Hepatic stellate cell (primary cell): ENCODE data around the gene GNGT1.
"Not testable (repeated sequence)": the region's sequence is repeated elsewhere in the genome, so short reads cannot be mapped to it uniquely, and the experiment has no call there.

Experiments used
- DNase-seq: peaks from one replicate; pipeline ENCODE4 v3.0.0; 2011; ENCODE audit warnings: low spot score

Gene GNGT1

GRCh38 chr7:93910076-93910994 lies 4.0 kb downstream of the GNGT1 start:
- no peak for DNase-seq

- not testable (repeated sequence) for DNase-seq
Measured at GRCh38 chr7:93911242-93911641, 4.9 kb downstream of the GNGT1 start.

- not testable (repeated sequence) for DNase-seq
Measured at GRCh38 chr7:93911661-93912060, 5.3 kb downstream of the GNGT1 start.

GRCh38 chr7:93913197-93913596 lies 6.8 kb downstream of the GNGT1 start:
- no peak for DNase-seq

- DNase-seq: no peak
Measured at GRCh38 chr7:93914581-93915066, 8.3 kb downstream of the GNGT1 start.

- DNase-seq: not testable (repeated sequence)
Measured at GRCh38 chr7:93915206-93915842, 9.0 kb downstream of the GNGT1 start.

- DNase-seq: not testable (repeated sequence)
Measured at GRCh38 chr7:93915888-93916287, 9.5 kb downstream of the GNGT1 start.

GRCh38 chr7:93916315-93916714 lies 9.9 kb downstream of the GNGT1 start:
- DNase-seq: not testable (repeated sequence)

GRCh38 chr7:93920496-93921182 lies 14.3 kb downstream of the GNGT1 start:
- DNase-seq: no peak

GRCh38 chr7:93921186-93921585 lies 14.8 kb downstream of the GNGT1 start:
- peak; percentile 9 for DNase-seq

GRCh38 chr7:93921607-93922566 lies 15.5 kb downstream of the GNGT1 start, which contains the start of gene GNG11:
TSS of gene GNG11 (plus strand) at chr7:93921735. CDS start at chr7:93922138, 403 bp downstream.
- DNase-seq: peak; percentile 51

GRCh38 chr7:93923296-93923695 lies 16.9 kb downstream of the GNGT1 start:
- DNase-seq: no peak

- no peak for DNase-seq
Measured at GRCh38 chr7:93923942-93924341, 17.6 kb downstream of the GNGT1 start.

- no peak for DNase-seq
Measured at GRCh38 chr7:93926800-93927199, 20.4 kb downstream of the GNGT1 start.

GRCh38 chr7:93927585-93927984 lies 21.2 kb downstream of the GNGT1 start:
- no peak for DNase-seq

GRCh38 chr7:93931655-93932054 lies 25.3 kb downstream of the GNGT1 start:
- DNase-seq: no peak

- DNase-seq: no peak
Measured at GRCh38 chr7:93933156-93933555, 26.8 kb downstream of the GNGT1 start.

- no peak for DNase-seq
Measured at GRCh38 chr7:93935102-93935501, 28.7 kb downstream of the GNGT1 start.

GRCh38 chr7:93937818-93938217 lies 31.5 kb downstream of the GNGT1 start:
- DNase-seq: no peak

GRCh38 chr7:93938293-93938692 lies 31.9 kb downstream of the GNGT1 start:
- no peak for DNase-seq

- DNase-seq: no peak
Measured at GRCh38 chr7:93941945-93942344, 35.6 kb downstream of the GNGT1 start.
